Type B pancreatic cell (in vitro differentiated cells): ENCODE results near the gene B2M. TPM values are rescaled to one million over a fixed set of nuclear protein-coding genes. Genes with fewer than 3 reads are reported as not detected.
"Not testable (repeated sequence)": the region's sequence is repeated elsewhere in the genome, so short reads cannot be mapped to it uniquely, and the experiment has no call there.

Source experiments
- DNase-seq: peaks from one replicate; pipeline ENCODE4 v3.0.0; 2021; ENCODE audit warnings: mixed read lengths; ENCODE audit not compliant: unreplicated experiment; ENCODE audit errors: extremely low spot score
- H3K27ac Mint-ChIP-seq: 2 replicates; pipeline ENCODE4 v1.8.0; 2021; ENCODE audit warnings: mild to moderate bottlenecking, mixed read lengths
- H3K27me3 Mint-ChIP-seq: 2 replicates; pipeline ENCODE4 v1.8.0; 2021; ENCODE audit warnings: mixed read lengths
- H3K36me3 Mint-ChIP-seq: 2 replicates; pipeline ENCODE4 v1.8.0; 2021; ENCODE audit warnings: mixed read lengths
- H3K4me1 Mint-ChIP-seq: one replicate; pipeline ENCODE4 v1.8.0; 2021; ENCODE audit warnings: mixed read lengths; ENCODE audit not compliant: unreplicated experiment
- H3K4me3 Mint-ChIP-seq: 2 replicates; pipeline ENCODE4 v1.8.0; 2021; ENCODE audit warnings: mild to moderate bottlenecking, mixed read lengths
- H3K9me3 Mint-ChIP-seq: 2 replicates; pipeline ENCODE4 v1.8.0; 2021; ENCODE audit warnings: mixed read lengths
- CTCF ChIP-seq: fragments of 200-600 bp; sonication (generic); conservative IDR thresholded peaks from 2 replicates; pipeline ENCODE4 v1.5.0; 2021; ENCODE audit warnings: antibody characterized with exemption, mild to moderate bottlenecking
- total RNA-seq: library from RNA; stranded (reverse); gene quantifications from 2 replicates; pipeline ENCODE4 v1.2.1, GENCODE V29; 2021; ENCODE audit warnings: low replicate concordance

Gene B2M
- total RNA-seq, 1 donor from 2014 or later, result 400 TPM

GRCh38 chr15:44726568-44727484 lies 15.5 kb downstream of the B2M start:
- DNase-seq, result no peak
- Mint-ChIP-seq H3K36me3 (peaks cover 7% of the 10 kb centered on the region), H3K27me3 (no peaks in the 10 kb centered on the region), H3K4me3 (peak overlapping the region; percentile 22), H3K9me3 (no peaks in the 10 kb centered on the region), H3K27ac (peak overlapping the region; percentile 99), H3K4me1 (no peaks in the 10 kb centered on the region)
- no peak for TF ChIP-seq CTCF

DNA sequence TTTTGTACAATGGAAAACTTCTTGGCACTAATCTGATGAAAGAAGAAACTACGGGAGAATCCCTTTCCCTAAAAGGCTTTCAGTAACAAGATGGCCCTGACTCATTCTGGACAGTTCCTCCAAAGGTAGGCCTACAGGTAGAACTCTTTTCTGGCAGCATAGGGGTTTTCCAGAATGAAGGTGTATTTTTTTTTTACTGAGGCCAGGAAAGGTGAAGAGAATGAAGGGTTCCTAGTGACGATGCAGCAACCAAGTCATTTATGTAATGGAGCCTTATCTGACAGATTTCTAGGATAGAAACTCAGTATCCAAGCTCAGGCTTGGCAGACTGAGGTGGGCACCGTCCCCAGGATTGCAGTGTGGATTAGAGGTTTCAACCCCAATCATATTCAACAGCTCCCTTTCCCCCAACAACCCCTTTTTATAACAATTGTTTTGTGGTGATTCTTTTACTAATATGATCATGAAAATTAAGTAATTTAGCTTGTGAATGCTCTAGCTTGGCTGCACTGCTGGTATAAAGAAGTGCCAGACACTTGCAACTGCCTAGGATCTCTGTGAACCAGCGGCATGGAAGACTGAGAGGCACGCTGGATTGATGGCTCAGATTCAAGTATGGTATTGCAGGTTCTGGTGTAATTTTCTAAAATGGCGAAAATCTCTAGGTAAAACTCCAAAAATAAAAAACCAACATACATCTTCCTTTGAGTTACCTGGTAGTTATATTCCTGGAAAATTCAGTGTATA lies 16.3 kb downstream of the B2M start:
- H3K4me1 Mint-ChIP-seq, result no peaks in the 10 kb centered on the region
- peak overlapping the region; percentile 99 for H3K27ac Mint-ChIP-seq
- H3K27me3 Mint-ChIP-seq, result no peaks in the 10 kb centered on the region
- H3K36me3 Mint-ChIP-seq, result peaks cover 8% of the 10 kb centered on the region
- peak overlapping the region; percentile 22 for H3K4me3 Mint-ChIP-seq
- TF ChIP-seq CTCF, result no peak
- no peaks in the 10 kb centered on the region for H3K9me3 Mint-ChIP-seq
- DNase-seq, result no peak

- DNase-seq, H3K36me3 Mint-ChIP-seq, H3K27me3 Mint-ChIP-seq, H3K4me1 Mint-ChIP-seq, H3K9me3 Mint-ChIP-seq: not testable (repeated sequence)
- Mint-ChIP-seq H3K4me3 (peak overlapping the region; percentile 99), H3K27ac (peak overlapping the region; percentile 99)
These were observed 16.9 kb downstream of the B2M start for GRCh38 chr15:44728232-44728575.

GRCh38 chr15:44728576-44729407 lies 17.5 kb downstream of the B2M start:
- Mint-ChIP-seq H3K27me3 (no peaks in the 10 kb centered on the region), H3K36me3 (peaks cover 8% of the 10 kb centered on the region), H3K9me3 (no peaks in the 10 kb centered on the region), H3K27ac (peak overlapping the region; percentile 99), H3K4me1 (no peaks in the 10 kb centered on the region), H3K4me3 (peak overlapping the region; percentile 99)
- TF ChIP-seq CTCF, result no peak
- DNase-seq, result peak; percentile 89

DNA sequence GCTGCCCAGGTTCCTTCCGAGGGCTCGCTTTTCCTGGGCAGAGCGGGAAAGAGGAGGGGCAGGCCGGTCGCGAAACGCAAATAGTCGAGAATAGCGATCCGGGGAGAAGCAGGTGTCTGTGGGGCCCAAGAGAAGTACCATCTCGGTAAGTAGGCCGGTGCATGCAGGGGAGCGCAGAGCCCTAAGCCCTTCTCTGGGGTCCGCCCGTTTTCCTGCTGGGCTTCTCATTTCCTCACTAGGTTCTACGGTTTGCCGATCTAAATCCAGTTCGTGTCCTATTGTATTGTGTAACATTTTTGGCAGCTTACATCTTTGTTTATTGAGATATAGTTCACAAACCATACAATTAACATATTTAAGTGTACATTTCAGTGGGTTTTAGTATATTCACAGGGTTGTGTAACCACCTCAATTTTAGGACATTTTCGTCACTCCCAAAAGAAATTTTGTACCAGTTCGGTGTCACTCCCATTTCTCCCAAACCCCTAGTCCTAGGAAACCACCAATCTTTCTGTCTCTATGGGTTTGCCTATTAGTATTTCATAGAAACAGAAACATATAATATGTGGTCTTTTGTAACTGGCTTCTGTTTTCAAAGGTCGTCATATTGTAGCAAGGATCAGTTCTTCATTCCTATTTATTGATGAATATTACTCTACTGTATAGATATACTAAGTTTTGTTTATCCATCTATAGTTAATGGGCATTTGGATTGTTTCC lies 18.3 kb downstream of the B2M start:
- H3K4me1 Mint-ChIP-seq, result no peaks in the 10 kb centered on the region
- H3K27ac Mint-ChIP-seq, result peak overlapping the region; percentile 99
- H3K36me3 Mint-ChIP-seq, result peaks cover 8% of the 10 kb centered on the region
- H3K27me3 Mint-ChIP-seq, result no peaks in the 10 kb centered on the region
- no peaks in the 10 kb centered on the region for H3K9me3 Mint-ChIP-seq
- peak overlapping the region; percentile 99 for H3K4me3 Mint-ChIP-seq
- DNase-seq, result no peak
- TF ChIP-seq CTCF, result no peak
